GM21717 (cell line): ENCODE measurements around the gene FOXN3.

Experiments
- ATAC-seq: cut with Tn5 transposase; IDR thresholded peaks from one replicate; pipeline ENCODE4 v1.9.1; 2021; ENCODE audit warnings: mild to moderate bottlenecking, moderate library complexity; ENCODE audit not compliant: unreplicated experiment

Gene FOXN3

GRCh38 chr14:89435492-89435891 is 18.5 kb upstream of the FOXN3 start:
- ATAC-seq = no peak

- no peak for ATAC-seq
Measured at GRCh38 chr14:89432226-89432625, 15.2 kb upstream of the FOXN3 start.

- ATAC-seq = peak; percentile 86
Measured at GRCh38 chr14:89430391-89431236, 13.6 kb upstream of the FOXN3 start.

- no peak for ATAC-seq
Measured at GRCh38 chr14:89429199-89430181, 12.5 kb upstream of the FOXN3 start.

GRCh38 chr14:89428546-89429198 is 11.6 kb upstream of the FOXN3 start:
- ATAC-seq = no peak

- ATAC-seq = no peak
Measured at GRCh38 chr14:89428173-89428523, 11.1 kb upstream of the FOXN3 start.

GRCh38 chr14:89427426-89428172 is 10.6 kb upstream of the FOXN3 start:
- ATAC-seq = no peak

- ATAC-seq = no peak
Measured at GRCh38 chr14:89425931-89426330, 8.9 kb upstream of the FOXN3 start.

- ATAC-seq = no peak
Measured at GRCh38 chr14:89424241-89424640, 7.2 kb upstream of the FOXN3 start.

- ATAC-seq = no peak
Measured at GRCh38 chr14:89422952-89423345, 5.9 kb upstream of the FOXN3 start.

GRCh38 chr14:89422181-89422951 is 5.3 kb upstream of the FOXN3 start:
- ATAC-seq = no peak

- no peak for ATAC-seq
Measured at GRCh38 chr14:89420502-89420901, 3.5 kb upstream of the FOXN3 start.

GRCh38 chr14:89419973-89420482 is 3.0 kb upstream of the FOXN3 start:
- ATAC-seq = no peak

GRCh38 chr14:89418976-89419375 is 1.9 kb upstream of the FOXN3 start:
- no peak for ATAC-seq

- no peak for ATAC-seq
Measured at GRCh38 chr14:89418452-89418851, 1.4 kb upstream of the FOXN3 start.

GRCh38 chr14:89417465-89418225 is 612 bp upstream of the FOXN3 start:
- peak; percentile 61 for ATAC-seq

GRCh38 chr14:89416002-89416995 is 734 bp downstream of the FOXN3 start:
- peak; percentile 89 for ATAC-seq

GRCh38 chr14:89415159-89415558 is 1.9 kb downstream of the FOXN3 start:
- ATAC-seq = no peak
